ENCODE data around the gene IL17C. TPM values are rescaled to one million over a fixed set of nuclear protein-coding genes. Genes with fewer than 3 reads are reported as not detected.

Gene IL17C
- polyA plus RNA-seq, 1 donor from 2014 or later = not detected

Other genes with a start within 250 kb of the IL17C start
- gene ZFPM1, start 185.3 kb upstream of the IL17C start, polyA plus RNA-seq = 0.41 and 0.60 TPM in 2 replicates
- gene ZC3H18, start 68.2 kb upstream of the IL17C start, polyA plus RNA-seq = 12.8 and 17.5 TPM in 2 replicates
- 5.7 and 6.3 TPM in 2 replicates for gene CYBA, start 12.5 kb downstream of the IL17C start, polyA plus RNA-seq
- 232 and 303 TPM in 2 replicates for gene MVD, start 24.5 kb downstream of the IL17C start, polyA plus RNA-seq
- gene SNAI3, start 47.9 kb downstream of the IL17C start, polyA plus RNA-seq = not detected in 2 replicates
- 34.4 TPM in 2 replicates for gene RNF166, start 67.8 kb downstream of the IL17C start, polyA plus RNA-seq
- 26.3 and 26.8 TPM in 2 replicates for gene CTU2, start 67.9 kb downstream of the IL17C start, polyA plus RNA-seq
- gene PIEZO1, start 146.6 kb downstream of the IL17C start, polyA plus RNA-seq = not detected in 2 replicates
- gene CDT1, start 165.2 kb downstream of the IL17C start, polyA plus RNA-seq = 1.0 and 5.2 TPM in 2 replicates
- gene APRT, start 173.4 kb downstream of the IL17C start, polyA plus RNA-seq = 52.0 and 52.5 TPM in 2 replicates
- 18.9 and 19.4 TPM in 2 replicates for gene GALNS, start 218.4 kb downstream of the IL17C start, polyA plus RNA-seq
- 56.8 and 70.2 TPM in 2 replicates for gene TRAPPC2L, start 218.6 kb downstream of the IL17C start, polyA plus RNA-seq
- gene PABPN1L, start 228.1 kb downstream of the IL17C start, polyA plus RNA-seq = 0.20 and 0.48 TPM in 2 replicates

All from neural cell (in vitro differentiated cells).